SU-DHL-6 (cell line): ENCODE results near the gene ESYT2.

ENCODE experiments used
- CTCF ChIP-seq: fragments of 200-600 bp; sonication (generic); IDR thresholded peaks from one replicate; pipeline ENCODE4 v1.5.1; 2017; ENCODE audit warnings: antibody characterized with exemption, mild to moderate bottlenecking, low read length, moderate library complexity; ENCODE audit not compliant: insufficient read depth, poor library complexity, severe bottlenecking
- EZH2phosphoT487 ChIP-seq: fragments of 200-600 bp; sonication (generic), shearing (Covaris generic); conservative IDR thresholded peaks from 2 replicates; pipeline ENCODE4 v1.6.1; 2018; ENCODE audit warnings: mild to moderate bottlenecking, antibody characterized with exemption, low read length, moderate library complexity, mixed read lengths

GRCh38 chr7:158759749-158760444 is 69.4 kb downstream of the ESYT2 start:
- TF ChIP-seq CTCF, result no peak
- no peak for TF ChIP-seq EZH2phosphoT487
